ENCODE measurements around the gene SH3TC1.

The SH3TC1 gene

GRCh38 chr4:8242782-8243560, 43.9 kb downstream of the SH3TC1 start:
- Histone ChIP-seq H3K27ac (ENCODE audit: low read length) (no peak overlapping the region), H3K4me3 (ENCODE audit: low read depth in 1 of 2, low read length in 2 of 2) (no peak overlapping the region), H3K9me3 (ENCODE audit: control insufficient read depth in 1 of 2, low read length in 2 of 2) (no peaks in the 10 kb centered on the region), H3K27me3 (ENCODE audit: low read depth, low read length) (no peaks in the 10 kb centered on the region), H3K36me3 (ENCODE audit: control insufficient read depth in 1 of 2, insufficient read depth in 2 of 2, low read length in 2 of 2) (no peaks in the 10 kb centered on the region), H3K4me1 (ENCODE audit: control insufficient read depth in 1 of 2, insufficient read depth in 2 of 2, low read length in 2 of 2) (peaks cover 0 to 10% of the 10 kb centered on the region in 2 donors)

- H3K36me3 ChIP-seq (ENCODE audit: control insufficient read depth in 1 of 2, insufficient read depth in 2 of 2, low read length in 2 of 2), result no peaks in the 10 kb centered on the region
- H3K27me3 ChIP-seq (ENCODE audit: low read depth, low read length), result no peaks in the 10 kb centered on the region
- H3K4me3 ChIP-seq (ENCODE audit: low read depth in 1 of 2, low read length in 2 of 2), result no peak overlapping the region
- peaks cover 0 to 10% of the 10 kb centered on the region in 2 donors for H3K4me1 ChIP-seq (ENCODE audit: control insufficient read depth in 1 of 2, insufficient read depth in 2 of 2, low read length in 2 of 2)
- no peaks in the 10 kb centered on the region for H3K9me3 ChIP-seq (ENCODE audit: control insufficient read depth in 1 of 2, low read length in 2 of 2)
- H3K27ac ChIP-seq (ENCODE audit: low read length), result no peak overlapping the region
These were observed 45.1 kb downstream of the SH3TC1 start for GRCh38 chr4:8244001-8244757.

GRCh38 chr4:8244931-8245460, 45.9 kb downstream of the SH3TC1 start:
- Histone ChIP-seq H3K9me3 (ENCODE audit: control insufficient read depth in 1 of 2, low read length in 2 of 2) (no peaks in the 10 kb centered on the region), H3K27ac (ENCODE audit: low read length) (no peak overlapping the region), H3K27me3 (ENCODE audit: low read depth, low read length) (no peaks in the 10 kb centered on the region), H3K4me1 (ENCODE audit: control insufficient read depth in 1 of 2, insufficient read depth in 2 of 2, low read length in 2 of 2) (peaks cover 0 to 10% of the 10 kb centered on the region in 2 donors), H3K36me3 (ENCODE audit: control insufficient read depth in 1 of 2, insufficient read depth in 2 of 2, low read length in 2 of 2) (no peaks in the 10 kb centered on the region), H3K4me3 (ENCODE audit: low read depth in 1 of 2, low read length in 2 of 2) (no peak overlapping the region)

GRCh38 chr4:8245884-8246833, 47.1 kb downstream of the SH3TC1 start:
- H3K36me3 ChIP-seq (ENCODE audit: control insufficient read depth in 1 of 2, insufficient read depth in 2 of 2, low read length in 2 of 2), result no peaks in the 10 kb centered on the region
- no peak overlapping the region for H3K4me3 ChIP-seq (ENCODE audit: low read depth in 1 of 2, low read length in 2 of 2)
- H3K9me3 ChIP-seq (ENCODE audit: control insufficient read depth in 1 of 2, low read length in 2 of 2), result no peaks in the 10 kb centered on the region
- H3K27me3 ChIP-seq (ENCODE audit: low read depth, low read length), result no peaks in the 10 kb centered on the region
- H3K27ac ChIP-seq (ENCODE audit: low read length), result no peak overlapping the region
- H3K4me1 ChIP-seq (ENCODE audit: control insufficient read depth in 1 of 2, insufficient read depth in 2 of 2, low read length in 2 of 2), result peaks cover 0 to 10% of the 10 kb centered on the region in 2 donors

- no peaks in the 10 kb centered on the region for H3K27me3 ChIP-seq (ENCODE audit: low read depth, low read length)
- H3K27ac ChIP-seq (ENCODE audit: low read length), result no peak overlapping the region
- no peaks in the 10 kb centered on the region for H3K36me3 ChIP-seq (ENCODE audit: control insufficient read depth in 1 of 2, insufficient read depth in 2 of 2, low read length in 2 of 2)
- H3K4me3 ChIP-seq (ENCODE audit: low read depth in 1 of 2, low read length in 2 of 2), result no peak overlapping the region
- no peaks in the 10 kb centered on the region for H3K9me3 ChIP-seq (ENCODE audit: control insufficient read depth in 1 of 2, low read length in 2 of 2)
- H3K4me1 ChIP-seq (ENCODE audit: control insufficient read depth in 1 of 2, insufficient read depth in 2 of 2, low read length in 2 of 2), result peaks cover 0 to 4% of the 10 kb centered on the region in 2 donors
These were observed 48.2 kb downstream of the SH3TC1 start for GRCh38 chr4:8247047-8247930.

GRCh38 chr4:8248091-8248490, 49.0 kb downstream of the SH3TC1 start:
- H3K27ac ChIP-seq (ENCODE audit: low read length), result no peak overlapping the region

GRCh38 chr4:8250227-8250626, 51.1 kb downstream of the SH3TC1 start:
- no peak overlapping the region for H3K27ac ChIP-seq (ENCODE audit: low read length)
- H3K27me3 ChIP-seq (ENCODE audit: low read depth, low read length), result no peaks in the 10 kb centered on the region
- no peaks in the 10 kb centered on the region for H3K36me3 ChIP-seq (ENCODE audit: control insufficient read depth in 1 of 2, insufficient read depth in 2 of 2, low read length in 2 of 2)
- no peaks in the 10 kb centered on the region for H3K9me3 ChIP-seq (ENCODE audit: control insufficient read depth in 1 of 2, low read length in 2 of 2)
- H3K4me1 ChIP-seq (ENCODE audit: control insufficient read depth in 1 of 2, insufficient read depth in 2 of 2, low read length in 2 of 2), result no peaks in the 10 kb centered on the region
- H3K4me3 ChIP-seq (ENCODE audit: low read depth in 1 of 2, low read length in 2 of 2), result no peak overlapping the region

More at GRCh38 chr4:8248091-8248490, 49.0 kb downstream of the SH3TC1 start:
- Histone ChIP-seq H3K27me3 (ENCODE audit: low read depth, low read length) (no peaks in the 10 kb centered on the region), H3K36me3 (ENCODE audit: control insufficient read depth in 1 of 2, insufficient read depth in 2 of 2, low read length in 2 of 2) (no peaks in the 10 kb centered on the region), H3K4me3 (ENCODE audit: low read depth in 1 of 2, low read length in 2 of 2) (no peak overlapping the region), H3K4me1 (ENCODE audit: control insufficient read depth in 1 of 2, insufficient read depth in 2 of 2, low read length in 2 of 2) (no peaks in the 10 kb centered on the region), H3K9me3 (ENCODE audit: control insufficient read depth in 1 of 2, low read length in 2 of 2) (no peaks in the 10 kb centered on the region)

- Histone ChIP-seq H3K4me1 (ENCODE audit: control insufficient read depth in 1 of 2, insufficient read depth in 2 of 2, low read length in 2 of 2) (no peaks in the 10 kb centered on the region), H3K9me3 (ENCODE audit: control insufficient read depth in 1 of 2, low read length in 2 of 2) (no peaks in the 10 kb centered on the region), H3K4me3 (ENCODE audit: low read depth in 1 of 2, low read length in 2 of 2) (no peak overlapping the region), H3K27ac (ENCODE audit: low read length) (no peak overlapping the region), H3K27me3 (ENCODE audit: low read depth, low read length) (no peaks in the 10 kb centered on the region), H3K36me3 (ENCODE audit: control insufficient read depth in 1 of 2, insufficient read depth in 2 of 2, low read length in 2 of 2) (no peaks in the 10 kb centered on the region)
These were observed 51.5 kb downstream of the SH3TC1 start for GRCh38 chr4:8250637-8251036.

- Histone ChIP-seq H3K36me3 (ENCODE audit: control insufficient read depth in 1 of 2, insufficient read depth in 2 of 2, low read length in 2 of 2) (no peaks in the 10 kb centered on the region), H3K9me3 (ENCODE audit: control insufficient read depth in 1 of 2, low read length in 2 of 2) (no peaks in the 10 kb centered on the region), H3K4me3 (ENCODE audit: low read depth in 1 of 2, low read length in 2 of 2) (no peak overlapping the region), H3K27ac (ENCODE audit: low read length) (no peak overlapping the region), H3K27me3 (ENCODE audit: low read depth, low read length) (no peaks in the 10 kb centered on the region), H3K4me1 (ENCODE audit: control insufficient read depth in 1 of 2, insufficient read depth in 2 of 2, low read length in 2 of 2) (no peaks in the 10 kb centered on the region)
These were observed 52.2 kb downstream of the SH3TC1 start for GRCh38 chr4:8251110-8251883.

Measured in muscle layer of duodenum (tissue), 2 donors.